H1 (cell line): ENCODE results near the gene STAT4. TPM values are rescaled to one million over a fixed set of nuclear protein-coding genes. Genes with fewer than 3 reads are reported as not detected.

Experiments
- CTCF ChIA-PET: fragments of 300-600 bp; sonication (Branson Sonifier 250); formaldehyde crosslinking; loops from one replicate; lab custom pipeline; 2021; ENCODE audit not compliant: partially characterized antibody; lab: Charles Lee
- POLR2A ChIA-PET: fragments of 300-600 bp; sonication (Branson Sonifier 250); formaldehyde crosslinking; loops from one replicate; lab custom pipeline; 2021; ENCODE audit warnings: inconsistent platforms; ENCODE audit not compliant: partially characterized antibody; lab: Charles Lee
- DNase-seq, 2 experiments: peaks; one replicate each; pipeline versions ENCODE4 v3.0.0 to v3.0.0-alpha.2; 2010 to 2022; ENCODE audit warnings: low spot score in 2 of 2, low read depth in 1 of 2, mixed read lengths in 1 of 2
- FAIRE-seq: peaks from 2 replicates; lab custom pipeline; 2011; peaks lifted over from hg19 to GRCh38; lab: Jason Lieb, UNC
- H2AFZ ChIP-seq: 2 replicates; pipeline ENCODE4 v1.8.1; 2012; ENCODE audit warnings: low read length, inconsistent platforms
- H2AK5ac ChIP-seq: 2 replicates; pipeline ENCODE4 v1.6.1; 2013; ENCODE audit warnings: low read depth, low read length
- H2BK120ac ChIP-seq: replicated peaks from 2 replicates; pipeline ENCODE3; 2013; ENCODE audit warnings: low read depth, low read length, inconsistent platforms
- H2BK12ac ChIP-seq: 2 replicates; pipeline ENCODE4 v1.6.1; 2013; ENCODE audit warnings: low read depth, low read length
- H2BK15ac ChIP-seq: 2 replicates; pipeline ENCODE4 v1.6.1; 2013; ENCODE audit warnings: low read length
- H2BK20ac ChIP-seq: 2 replicates; pipeline ENCODE4 v1.6.1; 2013; ENCODE audit warnings: low read length
- H2BK5ac ChIP-seq: 2 replicates; pipeline ENCODE4 v1.6.1; 2013; ENCODE audit warnings: low read depth, low read length
- H3K14ac ChIP-seq: 2 replicates; pipeline ENCODE4 v1.6.1; 2013; ENCODE audit warnings: inconsistent platforms; ENCODE audit not compliant: insufficient read length
- H3K18ac ChIP-seq: 2 replicates; pipeline ENCODE4 v1.6.1; 2013; ENCODE audit warnings: low read length; ENCODE audit errors: extremely low read depth
- H3K23ac ChIP-seq: 2 replicates; pipeline ENCODE4 v1.6.1; 2013; ENCODE audit warnings: inconsistent platforms; ENCODE audit not compliant: insufficient read length
- H3K23me2 ChIP-seq: 2 replicates; pipeline ENCODE4 v1.6.1; 2013; ENCODE audit warnings: low read depth, low read length
- H3K27ac ChIP-seq: 2 replicates; pipeline ENCODE4 v1.6.1; 2011; ENCODE audit warnings: low read depth, low read length, inconsistent platforms
- H3K27me3 ChIP-seq, 4 experiments: replicated peaks in 1 of 4; 1 replicate in 1 of 4; 2 replicates in 3 of 4; pipeline versions ENCODE4 v1.6.1 to v1.8.1; 2011 to 2013; ENCODE audit warnings: low read length in 3 of 4, mild to moderate bottlenecking in 3 of 4, inconsistent platforms in 2 of 4, mixed read lengths in 2 of 4, moderate library complexity in 1 of 4; ENCODE audit not compliant: control insufficient read depth in 3 of 4, insufficient read depth in 3 of 4; ENCODE audit errors: extremely low read depth in 1 of 4
- H3K36me3 ChIP-seq, 4 experiments: 2 replicates each; pipeline versions ENCODE4 v1.6.1 to v1.8.1; 2011 to 2013; ENCODE audit warnings: mild to moderate bottlenecking in 4 of 4, low read length in 3 of 4, moderate library complexity in 2 of 4, control low read depth in 1 of 4, inconsistent platforms in 1 of 4; ENCODE audit not compliant: insufficient read depth in 4 of 4, control insufficient read depth in 2 of 4
- H3K4ac ChIP-seq: replicated peaks from 2 replicates; pipeline ENCODE3; 2013; ENCODE audit warnings: low read length, low read depth, mixed read lengths, inconsistent platforms; ENCODE audit not compliant: insufficient read length
- H3K4me1 ChIP-seq, 4 experiments: replicated peaks in 1 of 4; 1 replicate in 1 of 4; 2 replicates in 3 of 4; pipeline versions ENCODE4 v1.6.1 to v1.8.1; 2011 to 2013; ENCODE audit warnings: low read length in 3 of 4, inconsistent platforms in 2 of 4, mixed read lengths in 1 of 4; ENCODE audit not compliant: insufficient read depth in 4 of 4, control insufficient read depth in 3 of 4
- H3K4me2 ChIP-seq, 2 experiments: 2 replicates each; pipeline versions ENCODE4 v1.6.1 to v1.8.1; 2011 to 2013; ENCODE audit warnings: low read depth in 2 of 2, low read length in 2 of 2, control low read depth in 1 of 2, inconsistent platforms in 1 of 2, mild to moderate bottlenecking in 1 of 2; ENCODE audit not compliant: insufficient read depth in 1 of 2
- H3K4me3 ChIP-seq, 4 experiments: fragments of 200-600, 300-600 bp in 1 of 4; sonication (generic), shearing (Covaris generic), sonication (Bioruptor Twin) in 1 of 4; 2 replicates each; pipeline versions ENCODE4 v1.5.1 to v1.8.1; 2011 to 2016; ENCODE audit warnings: low read length in 4 of 4, low read depth in 3 of 4, control low read depth in 2 of 4, inconsistent platforms in 2 of 4, mild to moderate bottlenecking in 2 of 4, mixed read lengths in 1 of 4, moderate library complexity in 1 of 4; ENCODE audit not compliant: insufficient read depth in 2 of 4; ENCODE audit errors: extremely low read depth in 1 of 4
- H3K56ac ChIP-seq: replicated peaks from 2 replicates; pipeline ENCODE3; 2013; ENCODE audit warnings: low read depth, mild to moderate bottlenecking, mixed read lengths, low read length, inconsistent platforms; ENCODE audit not compliant: insufficient read length
- H3K79me1 ChIP-seq: 2 replicates; pipeline ENCODE4 v1.6.1; 2013; ENCODE audit warnings: low read depth, low read length, control low read depth
- H3K79me2 ChIP-seq, 2 experiments: 2 replicates each; pipeline versions ENCODE4 v1.6.1 to v1.8.1; 2012 to 2013; ENCODE audit warnings: low read length in 2 of 2, mild to moderate bottlenecking in 2 of 2, inconsistent platforms in 1 of 2; ENCODE audit not compliant: insufficient read depth in 2 of 2, control insufficient read depth in 1 of 2
- H3K9ac ChIP-seq, 4 experiments: replicated peaks in 1 of 4; 1 replicate in 1 of 4; 2 replicates in 3 of 4; pipeline versions ENCODE4 v1.6.1 to v1.8.1; 2011 to 2013; ENCODE audit warnings: low read depth in 3 of 4, low read length in 3 of 4, control low read depth in 2 of 4, mild to moderate bottlenecking in 2 of 4, moderate library complexity in 2 of 4, inconsistent platforms in 1 of 4; ENCODE audit errors: extremely low read depth in 1 of 4
- H3K9me3 ChIP-seq, 2 experiments: 2 replicates each; pipeline versions ENCODE4 v1.6.1 to v1.8.1; 2012 to 2013; ENCODE audit warnings: mild to moderate bottlenecking in 2 of 2, moderate library complexity in 2 of 2, control low read depth in 1 of 2, inconsistent platforms in 1 of 2, low read depth in 1 of 2, low read length in 1 of 2, mixed read lengths in 1 of 2; ENCODE audit not compliant: insufficient read depth in 2 of 2
- H4K20me1 ChIP-seq, 2 experiments: replicated peaks in 1 of 2; 2 replicates each; pipeline versions ENCODE3 to v1.8.1; 2011 to 2013; ENCODE audit warnings: inconsistent platforms in 2 of 2, low read length in 2 of 2, mild to moderate bottlenecking in 1 of 2; ENCODE audit not compliant: insufficient read depth in 2 of 2, control insufficient read depth in 1 of 2
- H4K5ac ChIP-seq: 2 replicates; pipeline ENCODE4 v1.6.1; 2013; ENCODE audit warnings: low read length, low read depth, mixed read lengths, inconsistent platforms; ENCODE audit not compliant: insufficient read length
- H4K8ac ChIP-seq: 2 replicates; pipeline ENCODE4 v1.8.0; 2013; ENCODE audit warnings: mild to moderate bottlenecking, moderate library complexity, low read length, inconsistent platforms; ENCODE audit not compliant: insufficient read depth; ENCODE audit errors: extremely low read depth
- H4K91ac ChIP-seq: replicated peaks from 2 replicates; pipeline ENCODE3; 2013; ENCODE audit warnings: low read length, mixed read lengths, inconsistent platforms; ENCODE audit not compliant: insufficient read length
- BACH1 ChIP-seq: IDR thresholded peaks from 2 replicates; pipeline ENCODE4 v1.6.1; 2012; ENCODE audit warnings: low read length, improper control_type of control experiment
- CEBPB ChIP-seq: IDR thresholded peaks from 2 replicates; pipeline ENCODE4 v1.6.1; 2012; ENCODE audit warnings: low read depth, low read length
- JUND ChIP-seq: IDR thresholded peaks from 2 replicates; pipeline ENCODE4 v1.6.1; 2011; ENCODE audit warnings: mild to moderate bottlenecking, improper control_type of control experiment, low read length
- MAFK ChIP-seq: IDR thresholded peaks from 2 replicates; pipeline ENCODE4 v1.6.1; 2012; ENCODE audit warnings: low read depth, mild to moderate bottlenecking, improper control_type of control experiment, low read length
- PHF8 ChIP-seq: fragments of 200-600 bp; sonication (generic); conservative IDR thresholded peaks from 2 replicates; pipeline ENCODE4 v1.7.1; 2012; ENCODE audit warnings: low read depth, mild to moderate bottlenecking, inconsistent platforms, low read length, moderate library complexity
- POLR2A ChIP-seq, 2 experiments: IDR thresholded peaks; 1 replicate in 1 of 2; 2 replicates in 1 of 2; pipeline ENCODE4 v1.6.1; 2011; ENCODE audit warnings: low read depth in 2 of 2, low read length in 2 of 2, mild to moderate bottlenecking in 2 of 2; ENCODE audit errors: control extremely low read depth in 1 of 2
- RAD21 ChIP-seq, 2 experiments: IDR thresholded peaks in 1 of 2; conservative IDR thresholded peaks in 1 of 2; 2 replicates each; pipeline ENCODE4 v1.6.1; 2011; ENCODE audit warnings: low read depth in 2 of 2, low read length in 2 of 2, improper control_type of control experiment in 1 of 2, inconsistent platforms in 1 of 2, mild to moderate bottlenecking in 1 of 2, moderate library complexity in 1 of 2
- RBBP5 ChIP-seq: IDR thresholded peaks from 2 replicates; pipeline ENCODE4 v1.7.1; 2012; ENCODE audit warnings: low read depth, mild to moderate bottlenecking, inconsistent platforms, low read length, moderate library complexity, borderline replicate concordance
- RXRA ChIP-seq: IDR thresholded peaks from 2 replicates; pipeline ENCODE4 v1.6.1; 2011; ENCODE audit warnings: low read depth, mild to moderate bottlenecking, low read length, moderate library complexity; ENCODE audit not compliant: insufficient read depth
- WGBS, 2 experiments: shearing (Covaris generic) in 1 of 2; methylation state at CpG; one replicate each; pipeline versions ENCODE4 v1.1.6 to v1.1.7; 2013 to 2015; ENCODE audit warnings: low lambda C conversion rate in 2 of 2, mixed read lengths in 2 of 2, inconsistent platforms in 1 of 2, low coverage in 1 of 2, missing lambda C conversion rate in 1 of 2; ENCODE audit not compliant: insufficient replicate concordance in 2 of 2, insufficient coverage in 1 of 2, insufficient read length in 1 of 2; ENCODE audit errors: extremely low coverage in 1 of 2, missing lambda C conversion rate in 1 of 2; 5-methylcytosine and 5-hydroxymethylcytosine counted together
- polyA plus RNA-seq, 7 experiments: library from polyadenylated mRNA; depleted of rRNA in 3 of 7; stranded (reverse) in 5 of 7; unstranded in 2 of 7; fragments of >200 nt in 5 of 7; fragments of 200-250 nt in 2 of 7; gene quantifications; 1 replicate in 5 of 7; 2 replicates in 1 of 7; 4 replicates in 1 of 7; pipeline versions ENCODE4 v1.2.1 to v1.2.3, GENCODE V29; 2011 to 2013; ENCODE audit warnings: missing spikeins in 2 of 7, mixed read lengths in 2 of 7
- total RNA-seq: library from RNA; stranded (reverse); fragmentation: NEBNext Ultra II Directional; extraction: Animal tissue kit (Norgen Biotek cat#: 25700); gene quantifications from 2 replicates; pipeline ENCODE4 v1.2.1, GENCODE V29; 2021
- TF ChIP-seq, protein P1 (sequence below): IDR thresholded peaks from 2 replicates; pipeline ENCODE4 v1.6.1; 2011; ENCODE audit warnings: low read depth, mild to moderate bottlenecking, low read length; ENCODE audit not compliant: insufficient read depth
- TF ChIP-seq, protein P2 (sequence below): IDR thresholded peaks from 2 replicates; pipeline ENCODE4 v1.6.1; 2011; ENCODE audit warnings: low read length, improper control_type of control experiment

The STAT4 gene
- total and polyA plus RNA-seq, 2 of the 8 experiments (the other 6 are each of a cell fraction or from before 2014, with no cell fraction given), result 0.36 to 0.63 TPM

- no peak overlapping the region for H3K14ac ChIP-seq
- H3K9me3 ChIP-seq, result no peaks in the 10 kb centered on the region
- ChIA-PET POLR2A (no interaction called here), CTCF (interaction anchor here (7.1 kb wide), 1 partner anchor 13 kb away, joined by 69 read pairs; no protein-coding TSS in a partner anchor)
- H2BK15ac ChIP-seq, result no peak overlapping the region
- no peak overlapping the region for H3K27ac ChIP-seq
- no peaks in the 10 kb centered on the region for H3K79me1 ChIP-seq
- H4K91ac ChIP-seq, result no peak overlapping the region
- no peaks in the 10 kb centered on the region for H4K20me1 ChIP-seq
- no peak overlapping the region for H2AFZ ChIP-seq
- no peak overlapping the region for H3K9ac ChIP-seq
- no peaks in the 10 kb centered on the region for H3K36me3 ChIP-seq
- H2BK5ac ChIP-seq, result no peak overlapping the region
- H2BK20ac ChIP-seq, result no peak overlapping the region
- no peak overlapping the region for H3K23ac ChIP-seq
- H3K4me1 ChIP-seq, result no peaks in the 10 kb centered on the region; a peak in 1 of 7 replicates
- no peaks in the 10 kb centered on the region for H3K23me2 ChIP-seq
- H2AK5ac ChIP-seq, result no peak overlapping the region
- TF ChIP-seq PHF8 (no peak), MAFK (no peak), CEBPB (no peak), JUND (no peak), POLR2A (IDR thresholded peaks at IDR 0.05; ENCODE audit: control extremely low read depth in 1 of 2, low read depth in 2 of 2, low read length in 2 of 2) (no peak), RXRA (no peak), RBBP5 (no peak), RAD21 (IDR thresholded peaks at IDR 0.05 in 1 of 2, conservative IDR thresholded peaks at IDR 0.05 in 1 of 2; ENCODE audit: low read depth in 2 of 2, low read length in 2 of 2) (no peak), BACH1 (no peak)
- TF ChIP-seq, protein P1, sequence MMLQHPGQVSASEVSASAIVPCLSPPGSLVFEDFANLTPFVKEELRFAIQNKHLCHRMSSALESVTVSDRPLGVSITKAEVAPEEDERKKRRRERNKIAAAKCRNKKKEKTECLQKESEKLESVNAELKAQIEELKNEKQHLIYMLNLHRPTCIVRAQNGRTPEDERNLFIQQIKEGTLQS, result no peak
- TF ChIP-seq, protein P2, sequence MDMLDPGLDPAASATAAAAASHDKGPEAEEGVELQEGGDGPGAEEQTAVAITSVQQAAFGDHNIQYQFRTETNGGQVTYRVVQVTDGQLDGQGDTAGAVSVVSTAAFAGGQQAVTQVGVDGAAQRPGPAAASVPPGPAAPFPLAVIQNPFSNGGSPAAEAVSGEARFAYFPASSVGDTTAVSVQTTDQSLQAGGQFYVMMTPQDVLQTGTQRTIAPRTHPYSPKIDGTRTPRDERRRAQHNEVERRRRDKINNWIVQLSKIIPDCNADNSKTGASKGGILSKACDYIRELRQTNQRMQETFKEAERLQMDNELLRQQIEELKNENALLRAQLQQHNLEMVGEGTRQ, result no peak
- no peak overlapping the region for H3K18ac ChIP-seq
- no peak overlapping the region for H3K4me3 ChIP-seq
- no peaks in the 10 kb centered on the region for H3K79me2 ChIP-seq
- no peak for DNase-seq
- H3K27me3 ChIP-seq, result no peaks in the 10 kb centered on the region
- no peak for FAIRE-seq
- no peak overlapping the region for H2BK120ac ChIP-seq
- H4K5ac ChIP-seq, result no peak overlapping the region
- no peak overlapping the region for H4K8ac ChIP-seq
- H3K4me2 ChIP-seq, result no peak overlapping the region
- no peak overlapping the region for H3K4ac ChIP-seq
- no peak overlapping the region for H2BK12ac ChIP-seq
- WGBS, 2 experiments, result 95% methylated on average over 1 of the region's 1 CpG; no CpG with 5 or more reads in 1 of the 2 experiments
- H3K56ac ChIP-seq, result no peak overlapping the region
Observed at GRCh38 chr2:191063584-191063983, 87.2 kb downstream of the STAT4 start.
